ENCODE data around the gene SEMA5A.
"Not testable (repeated sequence)": the region's sequence is repeated elsewhere in the genome, so short reads cannot be mapped to it uniquely, and the experiment has no call there.

The SEMA5A gene

GRCh38 chr5:9438596-9439354 is 107.1 kb downstream of the SEMA5A start:
- no peak for DNase-seq

- DNase-seq = no peak
These were observed 108.1 kb downstream of the SEMA5A start for GRCh38 chr5:9437741-9438240.

- no peak for DNase-seq
These were observed 114.2 kb downstream of the SEMA5A start for GRCh38 chr5:9431496-9432258.

GRCh38 chr5:9431151-9431495 is 114.8 kb downstream of the SEMA5A start:
- DNase-seq = no peak

GRCh38 chr5:9430306-9430705 is 115.6 kb downstream of the SEMA5A start:
- DNase-seq = no peak

- DNase-seq = no peak
These were observed 116.1 kb downstream of the SEMA5A start for GRCh38 chr5:9429691-9430215.

- no peak for DNase-seq
These were observed 117.6 kb downstream of the SEMA5A start for GRCh38 chr5:9428272-9428671.

GRCh38 chr5:9425710-9426109 is 120.2 kb downstream of the SEMA5A start:
- no peak for DNase-seq

GRCh38 chr5:9423571-9423970 is 122.3 kb downstream of the SEMA5A start:
- no peak for DNase-seq

GRCh38 chr5:9421884-9422283 is 124.0 kb downstream of the SEMA5A start:
- no peak for DNase-seq

- no peak for DNase-seq
These were observed 126.1 kb downstream of the SEMA5A start for GRCh38 chr5:9419794-9420193.

- no peak for DNase-seq
These were observed 130.3 kb downstream of the SEMA5A start for GRCh38 chr5:9415566-9415965.

- DNase-seq = no peak
These were observed 130.8 kb downstream of the SEMA5A start for GRCh38 chr5:9415091-9415490.

- no peak for DNase-seq
These were observed 134.7 kb downstream of the SEMA5A start for GRCh38 chr5:9411142-9411541.

- DNase-seq = no peak
These were observed 136.4 kb downstream of the SEMA5A start for GRCh38 chr5:9409413-9409960.

- no peak for DNase-seq
These were observed 136.9 kb downstream of the SEMA5A start for GRCh38 chr5:9408964-9409363.

- DNase-seq = no peak
These were observed 140.6 kb downstream of the SEMA5A start for GRCh38 chr5:9405196-9405754.

- DNase-seq = no peak
These were observed 143.9 kb downstream of the SEMA5A start for GRCh38 chr5:9401786-9402472.

GRCh38 chr5:9399783-9400182 is 146.1 kb downstream of the SEMA5A start:
- DNase-seq = not testable (repeated sequence)

- no peak for DNase-seq
These were observed 146.8 kb downstream of the SEMA5A start for GRCh38 chr5:9399094-9399493.

- DNase-seq = no peak
These were observed 147.6 kb downstream of the SEMA5A start for GRCh38 chr5:9398227-9398626.

GRCh38 chr5:9396285-9396770 is 149.5 kb downstream of the SEMA5A start:
- DNase-seq = no peak

- DNase-seq = no peak
These were observed 150.2 kb downstream of the SEMA5A start for GRCh38 chr5:9395706-9396105.
